ENCODE data around the gene SPINDOC. TPM values are rescaled to one million over a fixed set of nuclear protein-coding genes. Genes with fewer than 3 reads are reported as not detected.

Gene SPINDOC
- total and polyA plus RNA-seq, 4 donors: 0.42 to 3.8 (median 2.9) TPM

- WGBS: under 1% methylated on average over 100 of the region's 100 CpGs
- Histone ChIP-seq H3K4me1 (ENCODE audit: control insufficient read depth in 4 of 4, insufficient read depth in 4 of 4, low read length in 3 of 4) (peaks cover 6 to 46% (median 40%) of the 10 kb centered on the region in 4 donors), H3K27ac (ENCODE audit: low read depth in 1 of 2, low read length in 2 of 2) (peak within 1 kb of the TSS; percentile 79 to 85), H3K4me3 (ENCODE audit: low read depth in 1 of 3, low read length in 3 of 3) (peak within 1 kb of the TSS; percentile 90 to 94 (median 93)), H3K9me3 (ENCODE audit: control insufficient read depth in 4 of 4, low read length in 3 of 4) (no peaks in the 10 kb centered on the region), H3K9ac (ENCODE audit: low read depth in 1 of 2, low read length in 2 of 2) (peak within 1 kb of the TSS; percentile 84 to 90), H3K36me3 (ENCODE audit: control insufficient read depth in 4 of 4, insufficient read depth in 3 of 4, low read depth in 1 of 4, low read length in 3 of 4) (no peaks in the 10 kb centered on the region), H3K27me3 (ENCODE audit: control insufficient read depth in 4 of 4, insufficient read depth in 4 of 4, low read length in 3 of 4) (no peaks in the 10 kb centered on the region)
- peak; percentile 67 to 88 for TF ChIP-seq EGR1 (IDR thresholded peaks at IDR 0.05; ENCODE audit: low read depth in 2 of 2)
- TF ChIP-seq MAX (IDR thresholded peaks at IDR 0.05): peak; percentile 96
- TF ChIP-seq HNF4A (conservative IDR thresholded peaks at IDR 0.05): peak; percentile 5 to 15
- no peak for TF ChIP-seq REST (IDR thresholded peaks at IDR 0.05)
- no peak for TF ChIP-seq RXRA (IDR thresholded peaks at IDR 0.05)
- TF ChIP-seq GABPA (IDR thresholded peaks at IDR 0.05 in 1 of 2, conservative IDR thresholded peaks at IDR 0.05 in 1 of 2): peak; percentile 51 to 87
- TF ChIP-seq HNF4G (IDR thresholded peaks at IDR 0.05): peak; percentile 97
- TF ChIP-seq FOXA2 (IDR thresholded peaks at IDR 0.05): no peak
- TF ChIP-seq CTCF (IDR thresholded peaks at IDR 0.05; ENCODE audit: low read depth, low read length, missing input control): no peak
- TF ChIP-seq RAD21 (IDR thresholded peaks at IDR 0.05): no peak
- peak; percentile 95 for TF ChIP-seq ZBTB33 (IDR thresholded peaks at IDR 0.05)
- no peak for TF ChIP-seq TAF1 (conservative IDR thresholded peaks at IDR 0.05)
- TF ChIP-seq YY1 (IDR thresholded peaks at IDR 0.05): peak; percentile 95
- peak; percentile 57 for TF ChIP-seq FOXA1 (IDR thresholded peaks at IDR 0.05)
- TF ChIP-seq NR2F2 (IDR thresholded peaks at IDR 0.05): no peak
- TF ChIP-seq SP1 (IDR thresholded peaks at IDR 0.05): peak; percentile 55
- TF ChIP-seq ATF3 (IDR thresholded peaks at IDR 0.05): no peak
- peak in 1 of 2 donors; percentile 24 for TF ChIP-seq JUND (IDR thresholded peaks at IDR 0.05)
- DNase-seq (ENCODE audit: low spot score): peak; percentile 99
These were observed 25.6 kb downstream of the SPINDOC start, which contains the start of gene MARK2 for GRCh38 chr11:63838678-63839507. MARK2 (plus strand) TSS chr11:63839110; CDS start chr11:63839507, 397 bp downstream.

Measured in liver (tissue), 9 donors.